ENCODE measurements around the gene GBX2.

DNA sequence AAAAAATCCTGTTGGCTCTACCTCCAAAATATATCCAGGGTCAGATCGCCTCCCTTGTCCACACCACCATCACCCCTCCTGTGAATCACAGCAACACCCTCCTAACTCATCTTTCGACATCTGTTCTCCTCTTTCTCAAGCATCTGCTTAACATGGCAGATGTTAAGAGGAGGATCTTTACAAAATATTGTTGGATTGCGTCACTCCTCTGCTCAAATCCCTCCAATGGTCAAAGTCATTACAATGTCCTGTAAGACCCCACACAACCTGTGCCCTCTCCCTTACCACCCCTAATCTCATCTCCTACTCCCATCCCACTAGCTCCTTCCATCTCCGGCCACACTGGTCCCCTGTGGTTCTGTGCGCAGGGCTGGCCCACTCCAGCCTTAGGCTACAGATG lies 36.8 kb upstream of the GBX2 start:
- TF ChIP-seq POLR2AphosphoS5 (IDR thresholded peaks at IDR 0.05; ENCODE audit: low read depth, low read length) (no peak), POLR2A (IDR thresholded peaks at IDR 0.05; ENCODE audit: low read depth, low read length) (no peak)

Measured in GM12892 (cell line).